Measurements from ENCODE around the gene UNC5B. TPM values are rescaled to one million over a fixed set of nuclear protein-coding genes. Genes with fewer than 3 reads are reported as not detected.

UNC5B gene
- polyA plus RNA-seq, 1 donor (not counting 4 experiments of a cell fraction or from before 2014, with no cell fraction given) = 1.1 TPM

DNA sequence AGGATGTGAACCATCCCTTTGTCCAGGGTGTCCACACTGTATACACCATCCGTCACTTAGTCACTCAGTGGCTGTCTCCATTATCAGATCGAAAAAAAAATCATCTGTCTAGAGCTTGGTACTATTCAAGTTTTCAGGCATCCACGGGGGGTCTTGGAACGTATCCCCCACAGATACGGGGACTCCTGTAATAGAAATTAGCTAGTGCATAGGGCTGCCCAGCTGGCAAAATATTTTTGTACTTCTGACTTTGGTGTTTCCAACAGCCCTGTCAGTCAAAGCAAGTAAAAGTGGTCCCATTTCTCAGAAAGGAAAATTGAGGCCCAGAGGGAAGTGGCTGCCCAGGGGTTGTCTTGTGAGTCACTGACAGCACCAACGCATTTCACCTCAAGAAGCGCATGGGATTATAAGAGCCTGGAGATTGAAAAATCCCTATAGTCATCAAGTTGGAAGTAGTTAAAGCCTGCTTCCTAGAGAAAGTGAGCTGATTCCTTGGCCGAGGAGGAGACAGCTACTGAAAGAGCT, 54.6 kb downstream of the UNC5B start:
- no peak overlapping the region for H3K4me3 ChIP-seq (ENCODE audit: control insufficient read depth in 2 of 3, extremely low read depth in 1 of 3, insufficient read depth in 2 of 3, low read depth in 1 of 3, low read length in 3 of 3)
- no peaks in the 10 kb centered on the region for H4K20me1 ChIP-seq (ENCODE audit: control insufficient read depth, extremely low read depth, insufficient read depth, low read length)
- H3K27ac ChIP-seq (ENCODE audit: control insufficient read depth, insufficient read depth, low read length) = peak overlapping the region; percentile 57
- TF ChIP-seq, protein P1, sequence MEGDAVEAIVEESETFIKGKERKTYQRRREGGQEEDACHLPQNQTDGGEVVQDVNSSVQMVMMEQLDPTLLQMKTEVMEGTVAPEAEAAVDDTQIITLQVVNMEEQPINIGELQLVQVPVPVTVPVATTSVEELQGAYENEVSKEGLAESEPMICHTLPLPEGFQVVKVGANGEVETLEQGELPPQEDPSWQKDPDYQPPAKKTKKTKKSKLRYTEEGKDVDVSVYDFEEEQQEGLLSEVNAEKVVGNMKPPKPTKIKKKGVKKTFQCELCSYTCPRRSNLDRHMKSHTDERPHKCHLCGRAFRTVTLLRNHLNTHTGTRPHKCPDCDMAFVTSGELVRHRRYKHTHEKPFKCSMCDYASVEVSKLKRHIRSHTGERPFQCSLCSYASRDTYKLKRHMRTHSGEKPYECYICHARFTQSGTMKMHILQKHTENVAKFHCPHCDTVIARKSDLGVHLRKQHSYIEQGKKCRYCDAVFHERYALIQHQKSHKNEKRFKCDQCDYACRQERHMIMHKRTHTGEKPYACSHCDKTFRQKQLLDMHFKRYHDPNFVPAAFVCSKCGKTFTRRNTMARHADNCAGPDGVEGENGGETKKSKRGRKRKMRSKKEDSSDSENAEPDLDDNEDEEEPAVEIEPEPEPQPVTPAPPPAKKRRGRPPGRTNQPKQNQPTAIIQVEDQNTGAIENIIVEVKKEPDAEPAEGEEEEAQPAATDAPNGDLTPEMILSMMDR (optimal IDR thresholded peaks at IDR 0.05 in 1 of 3, IDR thresholded peaks at IDR 0.05 in 1 of 3, conservative IDR thresholded peaks at IDR 0.05 in 1 of 3; ENCODE audit: extremely low read depth in 1 of 3, insufficient read depth in 2 of 3, low read length in 3 of 3) = no peak
- no peak for TF ChIP-seq EZH2 (IDR thresholded peaks at IDR 0.05; ENCODE audit: low read length)
- no peak overlapping the region for H2AFZ ChIP-seq (ENCODE audit: control insufficient read depth, low read length)
- H3K9me3 ChIP-seq (ENCODE audit: control insufficient read depth, low read depth, low read length) = no peaks in the 10 kb centered on the region
- no peaks in the 10 kb centered on the region for H3K36me3 ChIP-seq (ENCODE audit: control insufficient read depth in 2 of 2, extremely low read depth in 1 of 2, insufficient read depth in 2 of 2, low read length in 2 of 2)
- dilution Hi-C loops (cut with MboI; ENCODE audit: extremely low pct_ligation_motif_present, low sequenced_read_pairs) = no loop called here
- H3K9ac ChIP-seq (ENCODE audit: control insufficient read depth, extremely low read depth, insufficient read depth, low read length) = peak overlapping the region; percentile 11
- no peaks in the 10 kb centered on the region for H3K79me2 ChIP-seq (ENCODE audit: control insufficient read depth, insufficient read depth, low read length)
- peak overlapping the region; percentile 0 for H3K4me2 ChIP-seq (ENCODE audit: control insufficient read depth, extremely low read depth, insufficient read depth, low read depth, low read length)
- peaks cover 20% of the 10 kb centered on the region for H3K4me1 ChIP-seq (ENCODE audit: control insufficient read depth, extremely low read depth, insufficient read depth, low read length)
- no peak for FAIRE-seq
- no peaks in the 10 kb centered on the region for H3K9me1 ChIP-seq (ENCODE audit: control insufficient read depth, extremely low read depth, insufficient read depth, low read length)
- H3K27me3 ChIP-seq (ENCODE audit: control insufficient read depth, extremely low read depth, insufficient read depth, low read length) = no peaks in the 10 kb centered on the region
- DNase-seq (ENCODE audit: low read depth, low spot score) = no peak

DNA sequence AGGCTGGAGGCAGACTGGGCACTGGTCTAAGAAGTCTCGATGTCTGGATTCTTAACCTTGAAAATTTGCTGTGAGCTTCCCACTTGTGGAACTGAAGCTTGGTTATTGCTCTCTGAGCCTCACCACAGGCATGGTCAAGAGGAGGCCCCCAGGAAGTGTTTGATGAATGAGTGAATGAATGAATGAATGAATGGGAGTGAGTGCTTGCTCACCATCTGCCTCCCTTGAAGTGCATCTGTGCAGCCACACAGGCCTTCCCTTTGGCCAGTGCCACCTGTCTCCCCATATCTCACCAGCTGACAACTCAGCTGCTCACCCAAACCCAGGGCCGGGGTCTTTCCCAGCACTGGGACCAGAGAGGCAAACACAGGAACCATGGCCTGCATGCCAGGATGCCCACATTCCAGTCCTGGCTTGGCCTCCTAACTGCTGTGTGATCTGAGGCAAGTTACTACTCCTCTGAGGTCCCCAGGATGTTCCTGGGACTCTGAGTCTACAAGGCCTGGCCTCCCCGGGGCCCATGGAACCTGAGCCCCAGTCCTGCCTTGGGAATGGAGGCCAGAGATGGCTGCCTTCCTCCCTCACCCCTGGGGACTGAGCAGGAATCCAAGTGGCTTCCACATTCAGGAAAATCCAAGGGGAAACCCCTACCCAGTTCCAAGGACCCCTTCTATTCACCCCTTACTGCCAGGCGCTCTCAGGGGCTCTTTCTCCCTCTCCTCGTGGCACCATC, 55.3 kb downstream of the UNC5B start:
- DNase-seq (ENCODE audit: low read depth, low spot score) (no peak), FAIRE-seq (no peak)
- peaks cover 25% of the 10 kb centered on the region for H3K4me1 ChIP-seq (ENCODE audit: control insufficient read depth, extremely low read depth, insufficient read depth, low read length)
- H3K27ac ChIP-seq (ENCODE audit: control insufficient read depth, insufficient read depth, low read length) = no peak overlapping the region
- TF ChIP-seq, protein P1 (optimal IDR thresholded peaks at IDR 0.05 in 1 of 3, IDR thresholded peaks at IDR 0.05 in 1 of 3, conservative IDR thresholded peaks at IDR 0.05 in 1 of 3; ENCODE audit: extremely low read depth in 1 of 3, insufficient read depth in 2 of 3, low read length in 3 of 3) = no peak
- no peak for TF ChIP-seq EZH2 (IDR thresholded peaks at IDR 0.05; ENCODE audit: low read length)
- no peak overlapping the region for H3K9ac ChIP-seq (ENCODE audit: control insufficient read depth, extremely low read depth, insufficient read depth, low read length)
- no peaks in the 10 kb centered on the region for H3K9me3 ChIP-seq (ENCODE audit: control insufficient read depth, low read depth, low read length)
- H4K20me1 ChIP-seq (ENCODE audit: control insufficient read depth, extremely low read depth, insufficient read depth, low read length) = no peaks in the 10 kb centered on the region
- dilution Hi-C loops (cut with MboI; ENCODE audit: extremely low pct_ligation_motif_present, low sequenced_read_pairs) = no loop called here
- H3K27me3 ChIP-seq (ENCODE audit: control insufficient read depth, extremely low read depth, insufficient read depth, low read length) = no peaks in the 10 kb centered on the region
- no peaks in the 10 kb centered on the region for H3K36me3 ChIP-seq (ENCODE audit: control insufficient read depth in 2 of 2, extremely low read depth in 1 of 2, insufficient read depth in 2 of 2, low read length in 2 of 2)
- H2AFZ ChIP-seq (ENCODE audit: control insufficient read depth, low read length) = no peak overlapping the region
- H3K79me2 ChIP-seq (ENCODE audit: control insufficient read depth, insufficient read depth, low read length) = no peaks in the 10 kb centered on the region
- H3K9me1 ChIP-seq (ENCODE audit: control insufficient read depth, extremely low read depth, insufficient read depth, low read length) = no peaks in the 10 kb centered on the region
- no peak overlapping the region for H3K4me2 ChIP-seq (ENCODE audit: control insufficient read depth, extremely low read depth, insufficient read depth, low read depth, low read length)
- H3K4me3 ChIP-seq (ENCODE audit: control insufficient read depth in 2 of 3, extremely low read depth in 1 of 3, insufficient read depth in 2 of 3, low read depth in 1 of 3, low read length in 3 of 3) = no peak overlapping the region
